H1 (cell line): ENCODE measurements around the gene RAD51C. TPM values are rescaled to one million over a fixed set of nuclear protein-coding genes. Genes with fewer than 3 reads are reported as not detected.

Experiments used
- CTCF ChIA-PET: fragments of 300-600 bp; sonication (Branson Sonifier 250); formaldehyde crosslinking; loops from one replicate; lab custom pipeline; 2021; ENCODE audit not compliant: partially characterized antibody; lab: Charles Lee
- POLR2A ChIA-PET: fragments of 300-600 bp; sonication (Branson Sonifier 250); formaldehyde crosslinking; loops from one replicate; lab custom pipeline; 2021; ENCODE audit warnings: inconsistent platforms; ENCODE audit not compliant: partially characterized antibody; lab: Charles Lee
- DNase-seq, 2 experiments: peaks; one replicate each; pipeline versions ENCODE4 v3.0.0 to v3.0.0-alpha.2; 2010 to 2022; ENCODE audit warnings: low spot score in 2 of 2, low read depth in 1 of 2, mixed read lengths in 1 of 2
- FAIRE-seq: peaks from 2 replicates; lab custom pipeline; 2011; peaks lifted over from hg19 to GRCh38; lab: Jason Lieb, UNC
- H2AFZ ChIP-seq: 2 replicates; pipeline ENCODE4 v1.8.1; 2012; ENCODE audit warnings: low read length, inconsistent platforms
- H2AK5ac ChIP-seq: 2 replicates; pipeline ENCODE4 v1.6.1; 2013; ENCODE audit warnings: low read depth, low read length
- H2BK120ac ChIP-seq: replicated peaks from 2 replicates; pipeline ENCODE3; 2013; ENCODE audit warnings: low read depth, low read length, inconsistent platforms
- H2BK12ac ChIP-seq: 2 replicates; pipeline ENCODE4 v1.6.1; 2013; ENCODE audit warnings: low read depth, low read length
- H2BK15ac ChIP-seq: 2 replicates; pipeline ENCODE4 v1.6.1; 2013; ENCODE audit warnings: low read length
- H2BK20ac ChIP-seq: 2 replicates; pipeline ENCODE4 v1.6.1; 2013; ENCODE audit warnings: low read length
- H2BK5ac ChIP-seq: 2 replicates; pipeline ENCODE4 v1.6.1; 2013; ENCODE audit warnings: low read depth, low read length
- H3K14ac ChIP-seq: 2 replicates; pipeline ENCODE4 v1.6.1; 2013; ENCODE audit warnings: inconsistent platforms; ENCODE audit not compliant: insufficient read length
- H3K18ac ChIP-seq: 2 replicates; pipeline ENCODE4 v1.6.1; 2013; ENCODE audit warnings: low read length; ENCODE audit errors: extremely low read depth
- H3K23ac ChIP-seq: 2 replicates; pipeline ENCODE4 v1.6.1; 2013; ENCODE audit warnings: inconsistent platforms; ENCODE audit not compliant: insufficient read length
- H3K23me2 ChIP-seq: 2 replicates; pipeline ENCODE4 v1.6.1; 2013; ENCODE audit warnings: low read depth, low read length
- H3K27ac ChIP-seq: 2 replicates; pipeline ENCODE4 v1.6.1; 2011; ENCODE audit warnings: low read depth, low read length, inconsistent platforms
- H3K27me3 ChIP-seq, 4 experiments: replicated peaks in 1 of 4; 1 replicate in 1 of 4; 2 replicates in 3 of 4; pipeline versions ENCODE4 v1.6.1 to v1.8.1; 2011 to 2013; ENCODE audit warnings: low read length in 3 of 4, mild to moderate bottlenecking in 3 of 4, inconsistent platforms in 2 of 4, mixed read lengths in 2 of 4, moderate library complexity in 1 of 4; ENCODE audit not compliant: control insufficient read depth in 3 of 4, insufficient read depth in 3 of 4; ENCODE audit errors: extremely low read depth in 1 of 4
- H3K36me3 ChIP-seq, 4 experiments: 2 replicates each; pipeline versions ENCODE4 v1.6.1 to v1.8.1; 2011 to 2013; ENCODE audit warnings: mild to moderate bottlenecking in 4 of 4, low read length in 3 of 4, moderate library complexity in 2 of 4, control low read depth in 1 of 4, inconsistent platforms in 1 of 4; ENCODE audit not compliant: insufficient read depth in 4 of 4, control insufficient read depth in 2 of 4
- H3K4ac ChIP-seq: replicated peaks from 2 replicates; pipeline ENCODE3; 2013; ENCODE audit warnings: low read length, low read depth, mixed read lengths, inconsistent platforms; ENCODE audit not compliant: insufficient read length
- H3K4me1 ChIP-seq, 4 experiments: replicated peaks in 1 of 4; 1 replicate in 1 of 4; 2 replicates in 3 of 4; pipeline versions ENCODE4 v1.6.1 to v1.8.1; 2011 to 2013; ENCODE audit warnings: low read length in 3 of 4, inconsistent platforms in 2 of 4, mixed read lengths in 1 of 4; ENCODE audit not compliant: insufficient read depth in 4 of 4, control insufficient read depth in 3 of 4
- H3K4me2 ChIP-seq, 2 experiments: 2 replicates each; pipeline versions ENCODE4 v1.6.1 to v1.8.1; 2011 to 2013; ENCODE audit warnings: low read depth in 2 of 2, low read length in 2 of 2, control low read depth in 1 of 2, inconsistent platforms in 1 of 2, mild to moderate bottlenecking in 1 of 2; ENCODE audit not compliant: insufficient read depth in 1 of 2
- H3K4me3 ChIP-seq, 4 experiments: fragments of 200-600, 300-600 bp in 1 of 4; sonication (generic), shearing (Covaris generic), sonication (Bioruptor Twin) in 1 of 4; 2 replicates each; pipeline versions ENCODE4 v1.5.1 to v1.8.1; 2011 to 2016; ENCODE audit warnings: low read length in 4 of 4, low read depth in 3 of 4, control low read depth in 2 of 4, inconsistent platforms in 2 of 4, mild to moderate bottlenecking in 2 of 4, mixed read lengths in 1 of 4, moderate library complexity in 1 of 4; ENCODE audit not compliant: insufficient read depth in 2 of 4; ENCODE audit errors: extremely low read depth in 1 of 4
- H3K56ac ChIP-seq: replicated peaks from 2 replicates; pipeline ENCODE3; 2013; ENCODE audit warnings: low read depth, mild to moderate bottlenecking, mixed read lengths, low read length, inconsistent platforms; ENCODE audit not compliant: insufficient read length
- H3K79me1 ChIP-seq: 2 replicates; pipeline ENCODE4 v1.6.1; 2013; ENCODE audit warnings: low read depth, low read length, control low read depth
- H3K79me2 ChIP-seq, 2 experiments: 2 replicates each; pipeline versions ENCODE4 v1.6.1 to v1.8.1; 2012 to 2013; ENCODE audit warnings: low read length in 2 of 2, mild to moderate bottlenecking in 2 of 2, inconsistent platforms in 1 of 2; ENCODE audit not compliant: insufficient read depth in 2 of 2, control insufficient read depth in 1 of 2
- H3K9ac ChIP-seq, 4 experiments: replicated peaks in 1 of 4; 1 replicate in 1 of 4; 2 replicates in 3 of 4; pipeline versions ENCODE4 v1.6.1 to v1.8.1; 2011 to 2013; ENCODE audit warnings: low read depth in 3 of 4, low read length in 3 of 4, control low read depth in 2 of 4, mild to moderate bottlenecking in 2 of 4, moderate library complexity in 2 of 4, inconsistent platforms in 1 of 4; ENCODE audit errors: extremely low read depth in 1 of 4
- H3K9me3 ChIP-seq, 2 experiments: 2 replicates each; pipeline versions ENCODE4 v1.6.1 to v1.8.1; 2012 to 2013; ENCODE audit warnings: mild to moderate bottlenecking in 2 of 2, moderate library complexity in 2 of 2, control low read depth in 1 of 2, inconsistent platforms in 1 of 2, low read depth in 1 of 2, low read length in 1 of 2, mixed read lengths in 1 of 2; ENCODE audit not compliant: insufficient read depth in 2 of 2
- H4K20me1 ChIP-seq, 2 experiments: replicated peaks in 1 of 2; 2 replicates each; pipeline versions ENCODE3 to v1.8.1; 2011 to 2013; ENCODE audit warnings: inconsistent platforms in 2 of 2, low read length in 2 of 2, mild to moderate bottlenecking in 1 of 2; ENCODE audit not compliant: insufficient read depth in 2 of 2, control insufficient read depth in 1 of 2
- H4K5ac ChIP-seq: 2 replicates; pipeline ENCODE4 v1.6.1; 2013; ENCODE audit warnings: low read length, low read depth, mixed read lengths, inconsistent platforms; ENCODE audit not compliant: insufficient read length
- H4K8ac ChIP-seq: 2 replicates; pipeline ENCODE4 v1.8.0; 2013; ENCODE audit warnings: mild to moderate bottlenecking, moderate library complexity, low read length, inconsistent platforms; ENCODE audit not compliant: insufficient read depth; ENCODE audit errors: extremely low read depth
- H4K91ac ChIP-seq: replicated peaks from 2 replicates; pipeline ENCODE3; 2013; ENCODE audit warnings: low read length, mixed read lengths, inconsistent platforms; ENCODE audit not compliant: insufficient read length
- ASH2L ChIP-seq: fragments of 200-600, 300-600 bp; sonication (generic); IDR thresholded peaks from one replicate; pipeline ENCODE4 v1.7.1; 2017; ENCODE audit warnings: low read length
- ATF2 ChIP-seq: IDR thresholded peaks from 2 replicates; pipeline ENCODE4 v1.6.1; 2012; ENCODE audit warnings: low read length, inconsistent platforms
- E2F6 ChIP-seq: IDR thresholded peaks from 2 replicates; pipeline ENCODE4 v1.6.1; 2012; ENCODE audit warnings: inconsistent platforms
- EZH2 ChIP-seq: fragments of 200-600 bp; sonication (generic); IDR thresholded peaks from 2 replicates; pipeline ENCODE4 v1.7.1; 2012; ENCODE audit warnings: low read depth, mild to moderate bottlenecking, moderate library complexity, low read length, inconsistent platforms; ENCODE audit not compliant: severe bottlenecking
- FOSL1 ChIP-seq: IDR thresholded peaks from 2 replicates; pipeline ENCODE4 v1.6.1; 2011; ENCODE audit warnings: mild to moderate bottlenecking, low read depth, low read length, moderate library complexity; ENCODE audit not compliant: insufficient read depth
- GTF2F1 ChIP-seq: IDR thresholded peaks from 2 replicates; pipeline ENCODE4 v1.6.1; 2012; ENCODE audit warnings: low read depth, low read length, improper control_type of control experiment, borderline replicate concordance
- POU5F1 ChIP-seq: IDR thresholded peaks from 2 replicates; pipeline ENCODE4 v1.6.1; 2011; ENCODE audit warnings: low read depth, mild to moderate bottlenecking, low read length, moderate library complexity
- RNF2 ChIP-seq: fragments of 200-900, 300-1000 bp; sonication (generic); IDR thresholded peaks from 2 replicates; pipeline ENCODE4 v1.7.1; 2016; ENCODE audit warnings: borderline replicate concordance, low read depth, mild to moderate bottlenecking, antibody characterized with exemption, low read length; ENCODE audit not compliant: poor library complexity, severe bottlenecking; ENCODE audit errors: missing control alignments
- SAP30 ChIP-seq: fragments of 300-600 bp; sonication (generic); IDR thresholded peaks from 2 replicates; pipeline ENCODE4 v1.7.1; 2012; ENCODE audit warnings: low read length, moderate library complexity, mild to moderate bottlenecking, inconsistent platforms; ENCODE audit not compliant: insufficient read depth, insufficient replicate concordance
- WGBS, 2 experiments: shearing (Covaris generic) in 1 of 2; methylation state at CpG; one replicate each; pipeline versions ENCODE4 v1.1.6 to v1.1.7; 2013 to 2015; ENCODE audit warnings: low lambda C conversion rate in 2 of 2, mixed read lengths in 2 of 2, inconsistent platforms in 1 of 2, low coverage in 1 of 2, missing lambda C conversion rate in 1 of 2; ENCODE audit not compliant: insufficient replicate concordance in 2 of 2, insufficient coverage in 1 of 2, insufficient read length in 1 of 2; ENCODE audit errors: extremely low coverage in 1 of 2, missing lambda C conversion rate in 1 of 2; 5-methylcytosine and 5-hydroxymethylcytosine counted together
- polyA plus RNA-seq, 7 experiments: library from polyadenylated mRNA; depleted of rRNA in 3 of 7; stranded (reverse) in 5 of 7; unstranded in 2 of 7; fragments of >200 nt in 5 of 7; fragments of 200-250 nt in 2 of 7; gene quantifications; 1 replicate in 5 of 7; 2 replicates in 1 of 7; 4 replicates in 1 of 7; pipeline versions ENCODE4 v1.2.1 to v1.2.3, GENCODE V29; 2011 to 2013; ENCODE audit warnings: missing spikeins in 2 of 7, mixed read lengths in 2 of 7
- total RNA-seq: library from RNA; stranded (reverse); fragmentation: NEBNext Ultra II Directional; extraction: Animal tissue kit (Norgen Biotek cat#: 25700); gene quantifications from 2 replicates; pipeline ENCODE4 v1.2.1, GENCODE V29; 2021

Gene RAD51C
- total and polyA plus RNA-seq, 2 of the 8 experiments (the other 6 are each of a cell fraction or from before 2014, with no cell fraction given): 10.4 to 21.7 TPM

- Histone ChIP-seq H3K4me3 (no peak overlapping the region), H3K9ac (no peak overlapping the region), H2BK12ac (no peak overlapping the region), H2BK15ac (no peak overlapping the region), H3K79me1 (no peaks in the 10 kb centered on the region), H3K18ac (no peak overlapping the region), H3K56ac (no peak overlapping the region), H3K4ac (no peak overlapping the region), H3K27me3 (no peaks in the 10 kb centered on the region), H3K36me3 (no peaks in the 10 kb centered on the region), H4K20me1 (no peaks in the 10 kb centered on the region), H3K4me1 (no peaks in the 10 kb centered on the region), H2BK20ac (no peak overlapping the region), H2BK5ac (no peak overlapping the region), H2AFZ (no peak overlapping the region), H3K27ac (no peak overlapping the region), H3K14ac (no peak overlapping the region), H2BK120ac (no peak overlapping the region), H3K4me2 (no peak overlapping the region), H4K5ac (no peak overlapping the region), H3K9me3 (no peaks in the 10 kb centered on the region), H3K23ac (no peak overlapping the region), H2AK5ac (no peak overlapping the region), H4K91ac (no peak overlapping the region), H3K23me2 (no peaks in the 10 kb centered on the region), H3K79me2 (no peaks in the 10 kb centered on the region), H4K8ac (no peak overlapping the region)
- ChIA-PET CTCF (no interaction called here), POLR2A (interaction anchor here (0.8 to 12.3 kb wide), 5 partner anchors 10 to 159 kb away, joined by 3 to 96 read pairs (median 9); no protein-coding TSS in a partner anchor)
- DNase-seq (no peak), FAIRE-seq (no peak)
- WGBS, 2 experiments: 80% methylated on average over 12 of the region's 12 CpGs; no CpG with 5 or more reads in 1 of the 2 experiments
- TF ChIP-seq FOSL1 (no peak), RNF2 (no peak), E2F6 (no peak), ATF2 (peak; percentile 81; the same call in 1 of the 2 replicates), EZH2 (no peak), ASH2L (no peak), SAP30 (no peak), GTF2F1 (peak; percentile 98), POU5F1 (no peak)
Measured at GRCh38 chr17:58679263-58680037, 13.0 kb upstream of the RAD51C start.
